Spinal cord (tissue), 10 donors: ENCODE results near the gene PSRC1. TPM values are rescaled to one million over a fixed set of nuclear protein-coding genes. Genes with fewer than 3 reads are reported as not detected.
A peak's percentile ranks its signal among the peaks of the same experiment; 100 is the strongest.

ENCODE experiments used
- DNase-seq, 6 donors: peaks; one replicate each; pipeline versions ENCODE4 v3.0.0 to v3.0.0-alpha.2; 2013 to 2015; ENCODE audit warnings: low spot score in 6 of 6, low read depth in 4 of 6
- H3K27ac ChIP-seq: one replicate; pipeline ENCODE4 v1.5.1; 2013; ENCODE audit warnings: low read depth, low read length, control low read depth
- H3K27me3 ChIP-seq: one replicate; pipeline ENCODE4 v1.6.1; 2013; ENCODE audit warnings: low read length; ENCODE audit not compliant: control insufficient read depth, insufficient read depth
- H3K36me3 ChIP-seq: one replicate; pipeline ENCODE4 v1.6.1; 2013; ENCODE audit warnings: low read length; ENCODE audit not compliant: control insufficient read depth, insufficient read depth
- H3K4me1 ChIP-seq: one replicate; pipeline ENCODE4 v1.6.1; 2013; ENCODE audit warnings: low read length; ENCODE audit not compliant: control insufficient read depth, insufficient read depth
- H3K4me3 ChIP-seq: one replicate; pipeline ENCODE4 v1.5.1; 2013; ENCODE audit warnings: low read depth, low read length, control low read depth
- H3K9me3 ChIP-seq: one replicate; pipeline ENCODE4 v1.6.1; 2013; ENCODE audit warnings: low read length; ENCODE audit not compliant: control insufficient read depth, insufficient read depth
- WGBS: methylation state at CpG from one replicate; pipeline ENCODE4 v1.1.5; 2013; ENCODE audit warnings: missing lambda C conversion rate; ENCODE audit not compliant: insufficient coverage; 5-methylcytosine and 5-hydroxymethylcytosine counted together
- polyA plus RNA-seq, 2 donors: library from polyadenylated mRNA; unstranded; fragments of 120-200 nt; gene quantifications; one replicate each; pipeline ENCODE4 v1.2.1, GENCODE V29; 2013; ENCODE audit not compliant: insufficient read length in 2 of 2
- total RNA-seq, 2 donors: library from RNA; depleted of rRNA in 1 of 2; stranded (reverse); fragments of 120-200 nt in 1 of 2; fragments of >200 nt in 1 of 2; gene quantifications; one replicate each; pipeline versions ENCODE4 v1.2.3 to v1.2.4, GENCODE V29; 2013 to 2014
- donor health status: healthy.

The PSRC1 gene
- total and polyA plus RNA-seq, 4 donors: 9.0 to 37.1 (median 32.2) TPM

DNA sequence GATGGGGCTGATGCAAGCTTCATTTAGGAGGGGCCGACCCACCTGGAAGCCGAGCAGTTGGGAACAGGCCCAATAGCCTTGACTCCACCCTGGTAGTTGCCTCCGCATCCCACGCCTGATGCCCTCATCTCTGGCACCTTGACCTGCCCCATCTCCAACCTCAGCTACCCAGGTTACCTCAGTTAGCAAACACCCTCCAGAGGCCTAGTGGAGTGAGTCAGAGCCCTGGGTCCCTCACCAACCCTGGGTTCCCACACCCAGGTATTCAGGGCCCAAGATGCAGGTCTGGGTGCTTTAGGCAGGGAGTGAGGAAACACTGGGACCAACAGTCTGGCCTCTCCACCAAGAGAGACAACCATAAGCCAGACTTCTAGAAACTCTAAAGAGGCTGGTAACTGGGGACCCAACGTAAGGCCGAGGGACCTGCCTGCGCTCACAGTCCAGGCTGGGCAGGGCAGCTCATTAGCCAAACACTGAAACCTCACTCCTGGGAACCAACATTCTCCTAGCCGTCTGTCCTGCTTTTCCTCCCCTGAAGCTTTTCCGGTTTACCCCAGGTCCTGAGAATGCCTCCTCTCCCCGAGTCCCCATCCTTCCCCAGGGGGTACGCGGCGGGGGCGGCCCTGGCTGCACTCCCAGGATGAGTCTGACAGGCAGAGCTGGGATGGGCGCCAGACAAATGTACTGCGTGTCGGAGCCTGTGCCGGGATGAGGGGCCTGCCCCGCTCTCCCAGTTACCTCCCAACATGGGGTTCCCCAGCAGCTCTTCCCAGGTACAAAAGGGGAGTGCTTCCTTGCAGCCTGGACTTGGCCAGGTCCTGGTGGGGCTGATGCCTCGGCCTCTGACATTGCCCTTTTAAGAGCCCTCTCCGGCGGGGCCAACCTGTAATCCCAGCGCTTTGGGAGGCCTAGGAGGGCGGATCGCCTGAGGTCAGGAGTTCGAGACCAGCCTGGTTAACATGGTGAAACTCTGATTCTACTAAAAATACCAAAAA, 42.5 kb downstream of the PSRC1 start:
- 28% methylated on average over 26 of the region's 26 CpGs for WGBS
- Histone ChIP-seq H3K27ac (no peak overlapping the region), H3K36me3 (peaks cover 41% of the 10 kb centered on the region), H3K9me3 (no peaks in the 10 kb centered on the region), H3K27me3 (no peaks in the 10 kb centered on the region), H3K4me1 (peaks cover 41% of the 10 kb centered on the region), H3K4me3 (no peak overlapping the region)
- peak in 2 of 6 donors; percentile 76 to 87 for DNase-seq

DNA sequence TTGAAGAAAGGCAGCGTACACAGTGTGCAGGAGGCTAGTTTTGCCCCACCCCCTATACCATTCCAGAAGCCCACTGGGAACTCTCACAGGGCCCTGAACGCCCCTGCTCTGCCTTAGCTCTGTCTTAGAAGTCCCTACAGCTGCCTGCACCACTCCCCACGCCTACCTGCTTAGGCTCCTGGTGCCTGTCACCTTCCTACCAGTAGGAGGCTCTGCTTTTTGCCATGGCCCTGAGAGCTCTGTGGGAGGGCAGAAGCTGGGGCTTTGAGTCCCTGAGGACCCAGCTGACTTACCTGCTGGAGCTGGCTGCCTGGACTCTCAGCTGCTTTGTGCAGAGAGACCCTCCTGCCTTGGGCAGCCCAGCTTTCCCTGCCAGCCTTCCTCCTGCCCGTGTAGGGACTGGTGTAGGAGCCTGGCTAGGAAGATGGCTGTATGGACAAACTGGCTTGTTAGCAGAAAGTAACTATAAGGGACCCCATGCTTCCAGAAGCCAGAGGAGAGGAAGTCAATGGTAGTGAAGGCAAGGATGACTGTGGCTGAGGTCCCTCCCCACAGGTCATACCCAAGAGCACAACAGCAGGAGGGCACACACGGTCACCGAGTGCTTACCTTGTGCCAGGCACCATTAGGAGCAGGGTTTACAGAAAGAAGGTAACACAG, 43.4 kb downstream of the PSRC1 start:
- H3K27ac ChIP-seq: no peak overlapping the region
- DNase-seq: peak in 1 of 6 donors; percentile 23
- no peak overlapping the region for H3K4me3 ChIP-seq
- H3K9me3 ChIP-seq: no peaks in the 10 kb centered on the region
- H3K4me1 ChIP-seq: peaks cover 41% of the 10 kb centered on the region
- WGBS: 41% methylated on average over 3 of the region's 6 CpGs
- H3K36me3 ChIP-seq: peaks cover 50% of the 10 kb centered on the region
- no peaks in the 10 kb centered on the region for H3K27me3 ChIP-seq

GRCh38 chr1:109239047-109239408, 43.9 kb downstream of the PSRC1 start:
- 50% methylated on average over 5 of the region's 5 CpGs for WGBS
- peaks cover 53% of the 10 kb centered on the region for H3K36me3 ChIP-seq
- H3K4me1 ChIP-seq: peaks cover 41% of the 10 kb centered on the region
- no peaks in the 10 kb centered on the region for H3K9me3 ChIP-seq
- H3K4me3 ChIP-seq: no peak overlapping the region
- no peak for DNase-seq
- no peak overlapping the region for H3K27ac ChIP-seq
- H3K27me3 ChIP-seq: no peaks in the 10 kb centered on the region

DNA sequence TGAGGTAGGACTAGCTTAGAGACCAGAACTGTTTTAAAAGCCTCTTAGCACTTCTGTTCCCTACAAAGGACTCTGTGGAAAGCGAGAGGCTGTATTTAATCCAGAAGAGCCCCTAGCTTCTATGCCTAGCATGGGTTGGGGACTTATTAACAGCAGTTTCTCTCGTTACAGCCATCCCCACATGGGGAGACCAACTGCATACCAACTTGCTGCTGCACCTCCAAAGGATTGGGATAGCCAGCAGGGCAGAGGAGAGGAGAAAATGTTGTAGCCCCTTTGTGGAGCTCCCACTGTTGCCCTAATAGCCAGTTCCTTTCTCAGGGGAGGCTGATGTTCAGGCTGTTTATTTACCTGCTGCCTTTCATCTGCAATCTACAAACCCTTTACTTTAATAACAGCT, 44.6 kb downstream of the PSRC1 start:
- DNase-seq: peak in 1 of 6 donors; percentile 3
- Histone ChIP-seq H3K27me3 (no peaks in the 10 kb centered on the region), H3K36me3 (peaks cover 58% of the 10 kb centered on the region), H3K27ac (no peak overlapping the region), H3K4me1 (peaks cover 41% of the 10 kb centered on the region), H3K4me3 (no peak overlapping the region), H3K9me3 (no peaks in the 10 kb centered on the region)
- no CpG with 5 or more reads among the region's 2 CpGs for WGBS

- Histone ChIP-seq H3K27me3 (no peaks in the 10 kb centered on the region), H3K36me3 (peaks cover 58% of the 10 kb centered on the region), H3K4me3 (no peak overlapping the region), H3K9me3 (no peaks in the 10 kb centered on the region), H3K27ac (no peak overlapping the region), H3K4me1 (peaks cover 34% of the 10 kb centered on the region)
- no peak for DNase-seq
- 85% methylated on average over 3 of the region's 3 CpGs for WGBS
Measured at GRCh38 chr1:109237512-109237911, 45.4 kb downstream of the PSRC1 start.

DNA sequence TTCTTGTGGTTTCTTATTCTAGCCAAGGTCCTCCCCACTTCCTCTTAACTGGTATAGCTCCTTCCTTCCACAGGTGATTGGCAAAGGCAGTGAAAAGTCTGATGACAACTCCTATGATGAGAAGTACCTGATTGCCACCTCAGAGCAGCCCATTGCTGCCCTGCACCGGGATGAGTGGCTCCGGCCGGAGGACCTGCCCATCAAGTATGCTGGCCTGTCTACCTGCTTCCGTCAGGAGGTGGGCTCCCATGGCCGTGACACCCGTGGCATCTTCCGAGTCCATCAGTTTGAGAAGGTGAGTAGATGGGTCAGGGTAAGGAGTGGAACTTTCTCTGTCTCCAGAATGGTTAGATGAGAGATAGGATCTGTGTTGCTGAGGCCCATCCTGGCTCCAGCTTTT, 47.8 kb downstream of the PSRC1 start:
- H3K27me3 ChIP-seq: no peaks in the 10 kb centered on the region
- no peak for DNase-seq
- whole genome bisulfite sequencing: 98% methylated on average over 7 of the region's 7 CpGs
- peaks cover 74% of the 10 kb centered on the region for H3K36me3 ChIP-seq
- H3K27ac ChIP-seq: no peak overlapping the region
- H3K4me1 ChIP-seq: peaks cover 16% of the 10 kb centered on the region
- no peak overlapping the region for H3K4me3 ChIP-seq
- no peaks in the 10 kb centered on the region for H3K9me3 ChIP-seq

DNA sequence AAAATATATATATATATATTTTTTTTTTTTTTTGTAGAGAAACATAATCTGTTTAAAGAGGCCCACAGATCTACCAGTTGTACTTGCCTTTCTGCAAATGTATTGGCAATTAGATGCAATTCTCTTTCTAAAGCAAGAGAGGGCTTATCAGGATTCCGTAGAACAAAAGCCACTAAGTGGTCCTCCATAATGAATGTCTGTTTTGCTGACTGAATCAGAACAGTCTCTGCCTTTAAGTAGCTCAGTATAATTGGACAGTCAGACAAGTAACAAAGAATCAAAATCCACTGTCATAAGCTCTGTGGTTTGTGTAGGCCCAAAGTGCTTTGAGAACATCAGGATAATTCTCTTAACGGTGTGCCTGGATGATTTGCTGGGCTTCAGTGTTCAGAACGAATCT, 51.9 kb downstream of the PSRC1 start:
- DNase-seq: no peak
- H3K27ac ChIP-seq: no peak overlapping the region
- H3K4me3 ChIP-seq: no peak overlapping the region
- 66% methylated on average over 2 of the region's 3 CpGs for WGBS
- peaks cover 53% of the 10 kb centered on the region for H3K36me3 ChIP-seq
- no peaks in the 10 kb centered on the region for H3K9me3 ChIP-seq
- H3K27me3 ChIP-seq: no peaks in the 10 kb centered on the region
- peaks cover 13% of the 10 kb centered on the region for H3K4me1 ChIP-seq

Other genes with a start within 250 kb of the PSRC1 start
- gene WDR47, start 241.0 kb downstream of the PSRC1 start, total RNA-seq: 10 to 100 TPM; 36.0 to 92.9 TPM
- 10 to 100 TPM; 61.8 to 77.3 TPM for gene WDR47, start 241.0 kb downstream of the PSRC1 start, polyA plus RNA-seq
- gene TAF13, start 207.1 kb downstream of the PSRC1 start, total RNA-seq: 10 to 100 TPM; 23.6 to 91.6 TPM
- gene TAF13, start 207.1 kb downstream of the PSRC1 start, polyA plus RNA-seq: 10 to 100 TPM; 66.6 to 90.8 TPM
- 10 to 100 TPM; 45.2 to 51.2 TPM for gene TMEM167B, start 192.4 kb downstream of the PSRC1 start, total RNA-seq
- gene TMEM167B, start 192.4 kb downstream of the PSRC1 start, polyA plus RNA-seq: 10 to 100 TPM; 31.8 to 37.3 TPM
- gene ELAPOR1, start 169.0 kb downstream of the PSRC1 start, total RNA-seq: 1 to 10 TPM; 4.0 to 9.3 TPM
- 1 to 10 TPM; 6.6 to 9.2 TPM for gene ELAPOR1, start 169.0 kb downstream of the PSRC1 start, polyA plus RNA-seq
- gene SARS1, start 69.2 kb downstream of the PSRC1 start, total RNA-seq: 100 to 1,000 TPM; 127 to 150 TPM
- 100 to 1,000 TPM; 162 to 164 TPM for gene SARS1, start 69.2 kb downstream of the PSRC1 start, polyA plus RNA-seq
- 10 to 100 TPM; 13.4 to 32.6 TPM for gene CELSR2, start 33.6 kb downstream of the PSRC1 start, total RNA-seq
- 10 to 100 TPM; 74.2 to 77.3 TPM for gene CELSR2, start 33.6 kb downstream of the PSRC1 start, polyA plus RNA-seq
- under 1 TPM in 1 of 2 donors, not detected in 1; 0.11 TPM for gene MYBPHL, start 23.9 kb upstream of the PSRC1 start, total RNA-seq
- under 1 TPM; 0.22 to 0.68 TPM for gene MYBPHL, start 23.9 kb upstream of the PSRC1 start, polyA plus RNA-seq
- gene SORT1, start 114.8 kb upstream of the PSRC1 start, total RNA-seq: 10 to 100 TPM; 30.1 to 78.6 TPM
- 10 to 100 TPM; 59.1 to 65.3 TPM for gene SORT1, start 114.8 kb upstream of the PSRC1 start, polyA plus RNA-seq
- 10 to 100 TPM; 33.3 to 67.6 TPM for gene PSMA5, start 143.3 kb upstream of the PSRC1 start, total RNA-seq
- gene PSMA5, start 143.3 kb upstream of the PSRC1 start, polyA plus RNA-seq: 10 to 100 TPM; 69.9 to 86.0 TPM
- under 1 TPM; 0.10 to 0.72 TPM for gene SYPL2, start 183.4 kb upstream of the PSRC1 start, total RNA-seq
- gene SYPL2, start 183.4 kb upstream of the PSRC1 start, polyA plus RNA-seq: 1 to 10 TPM in 1 of 2 donors, under 1 TPM in 1; 0.79 to 1.1 TPM
- gene ATXN7L2, start 200.8 kb upstream of the PSRC1 start, total RNA-seq: 1 to 10 TPM; 1.6 to 7.1 TPM
- gene ATXN7L2, start 200.8 kb upstream of the PSRC1 start, polyA plus RNA-seq: 10 to 100 TPM; 15.8 to 17.1 TPM
- gene CYB561D1, start 210.9 kb upstream of the PSRC1 start, total RNA-seq: 1 to 10 TPM; 4.7 to 6.1 TPM
- 1 to 10 TPM; 7.4 to 8.5 TPM for gene CYB561D1, start 210.9 kb upstream of the PSRC1 start, polyA plus RNA-seq
- 10 to 100 TPM; 12.6 to 18.9 TPM for gene AMIGO1, start 226.6 kb upstream of the PSRC1 start, total RNA-seq
- gene AMIGO1, start 226.6 kb upstream of the PSRC1 start, polyA plus RNA-seq: 10 to 100 TPM; 17.7 to 18.0 TPM